GM21786 (cell line): ENCODE data around the gene POMGNT1.

ENCODE experiments used
- ATAC-seq: cut with Tn5 transposase; IDR thresholded peaks from one replicate; pipeline ENCODE4 v1.9.1; 2021; ENCODE audit not compliant: unreplicated experiment

Gene POMGNT1

GRCh38 chr1:46183926-46184557, 14.2 kb downstream of the POMGNT1 start:
- ATAC-seq, result peak; percentile 44

DNA sequence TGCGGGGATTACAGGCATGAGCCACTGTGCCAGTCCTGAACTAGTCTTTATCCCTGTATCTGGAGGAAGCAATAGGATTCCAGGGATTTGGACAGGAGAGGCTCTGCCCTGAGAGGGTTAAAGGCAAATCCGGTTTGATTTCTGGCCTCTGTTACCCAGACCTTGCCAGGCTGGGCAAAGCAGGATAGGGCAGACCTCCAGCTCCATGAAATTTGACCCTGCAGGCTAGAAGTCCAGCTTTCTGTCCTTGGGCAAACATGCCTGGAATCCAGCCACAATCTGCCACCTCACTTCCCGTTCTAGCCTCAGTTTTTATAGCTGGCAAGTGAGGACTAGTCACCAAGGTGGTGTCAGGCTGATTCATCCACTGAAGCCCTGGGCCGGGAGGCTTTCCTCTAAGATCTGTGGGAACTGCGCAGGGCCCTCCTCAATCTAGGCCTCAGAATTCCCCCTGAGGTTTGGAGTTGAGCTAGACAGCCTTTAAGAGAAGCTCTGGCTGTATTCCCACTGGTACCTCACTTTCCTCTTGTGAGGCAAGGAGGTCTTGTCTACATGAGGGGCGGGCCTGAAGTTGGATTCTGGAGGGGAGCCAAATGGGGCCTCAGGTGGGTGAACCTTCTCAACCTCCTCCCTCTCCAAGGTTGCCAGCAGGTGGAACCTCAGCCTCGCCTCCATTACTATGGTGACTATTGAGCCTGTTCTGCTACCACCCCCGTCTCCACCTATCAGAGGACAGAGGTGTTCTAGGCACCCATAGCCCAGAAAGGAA, 15.0 kb downstream of the POMGNT1 start:
- no peak for ATAC-seq

- ATAC-seq, result no peak
Observed at GRCh38 chr1:46181343-46182260, 16.6 kb downstream of the POMGNT1 start.

- no peak for ATAC-seq
Observed at GRCh38 chr1:46180082-46180616, 18.1 kb downstream of the POMGNT1 start.

DNA sequence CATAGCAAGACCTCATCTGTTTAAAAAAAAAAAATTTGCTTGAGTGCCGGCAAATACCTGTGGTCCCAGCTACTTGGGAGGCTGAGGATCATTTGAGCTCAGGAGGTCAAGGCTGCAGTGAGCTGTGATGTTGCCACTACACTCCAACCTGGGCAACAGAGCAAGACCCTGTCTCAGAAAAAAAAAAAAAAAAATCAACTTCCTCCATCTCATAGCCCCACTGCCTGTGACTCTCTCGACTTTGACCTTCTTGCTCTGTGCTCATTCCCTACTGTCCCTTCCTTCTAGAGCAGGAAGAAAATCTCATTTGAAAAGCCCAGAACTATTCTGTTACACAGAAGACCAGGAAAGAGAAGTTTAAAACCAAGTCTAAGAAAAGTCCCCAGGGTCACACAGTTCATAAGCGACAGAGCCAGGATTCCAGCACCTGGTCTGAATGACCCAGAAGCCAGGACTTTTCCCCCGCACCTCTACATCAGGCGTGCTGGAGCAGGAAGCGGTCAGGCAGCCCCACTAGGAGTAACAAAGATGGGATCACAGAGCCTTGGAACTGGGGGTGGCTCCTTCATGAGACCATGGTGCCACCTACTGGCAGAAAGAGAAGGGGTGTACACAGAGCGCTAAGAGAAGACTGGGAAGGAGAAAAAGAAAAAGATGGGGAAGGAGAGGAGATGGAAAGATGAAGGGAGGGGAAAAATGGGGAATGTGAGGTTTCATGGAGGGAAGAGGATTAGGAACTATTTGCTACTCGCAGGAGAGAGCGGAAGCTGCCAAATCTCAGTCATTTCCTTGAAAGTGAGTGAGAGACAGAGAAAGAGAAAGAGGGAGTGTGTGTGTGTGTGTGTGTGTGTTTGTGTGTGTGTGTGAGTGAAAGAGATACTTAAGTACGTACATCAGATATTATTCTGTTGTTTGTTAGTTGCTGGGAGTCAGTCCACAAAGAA, 18.8 kb downstream of the POMGNT1 start:
- peak; percentile 65 for ATAC-seq

DNA sequence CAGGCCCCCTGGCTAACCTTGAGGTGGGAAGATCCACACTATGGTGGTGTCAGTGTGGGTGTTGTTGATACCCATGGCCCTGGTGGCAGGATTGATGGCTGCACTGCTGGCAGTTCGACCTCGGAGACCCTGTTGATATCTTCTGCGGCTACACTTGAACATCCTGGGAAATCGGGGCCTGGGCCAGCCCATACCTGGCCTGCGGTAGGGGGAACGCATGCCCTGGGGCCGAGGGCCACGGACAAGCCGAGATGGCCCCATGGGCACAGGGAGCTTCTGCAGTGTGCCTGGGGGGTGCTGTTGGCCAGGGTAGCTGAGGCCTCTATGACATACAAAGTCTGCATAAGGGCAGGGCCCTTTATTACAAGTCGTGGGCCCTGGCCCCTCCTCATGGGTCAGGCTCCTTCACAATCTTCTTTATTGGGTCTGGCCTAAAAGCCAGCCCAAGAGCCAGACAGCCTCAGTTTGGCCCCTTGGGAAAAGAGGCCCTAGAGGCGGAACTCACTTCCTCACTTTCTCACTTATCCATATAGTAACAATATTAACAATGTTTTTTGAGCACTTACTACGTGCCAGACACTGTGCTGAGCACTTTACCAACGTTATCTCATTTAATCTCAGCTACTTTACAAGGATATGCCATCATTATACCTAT, 21.9 kb downstream of the POMGNT1 start, which contains the start of gene P3R3URF:
Gene P3R3URF (minus strand): TSS at position 278 of the 655 bp plus-strand sequence. CDS start 17 bp downstream, at position 261.
- ATAC-seq, result no peak

GRCh38 chr1:46175243-46175642, 23.0 kb downstream of the POMGNT1 start:
- no peak for ATAC-seq

DNA sequence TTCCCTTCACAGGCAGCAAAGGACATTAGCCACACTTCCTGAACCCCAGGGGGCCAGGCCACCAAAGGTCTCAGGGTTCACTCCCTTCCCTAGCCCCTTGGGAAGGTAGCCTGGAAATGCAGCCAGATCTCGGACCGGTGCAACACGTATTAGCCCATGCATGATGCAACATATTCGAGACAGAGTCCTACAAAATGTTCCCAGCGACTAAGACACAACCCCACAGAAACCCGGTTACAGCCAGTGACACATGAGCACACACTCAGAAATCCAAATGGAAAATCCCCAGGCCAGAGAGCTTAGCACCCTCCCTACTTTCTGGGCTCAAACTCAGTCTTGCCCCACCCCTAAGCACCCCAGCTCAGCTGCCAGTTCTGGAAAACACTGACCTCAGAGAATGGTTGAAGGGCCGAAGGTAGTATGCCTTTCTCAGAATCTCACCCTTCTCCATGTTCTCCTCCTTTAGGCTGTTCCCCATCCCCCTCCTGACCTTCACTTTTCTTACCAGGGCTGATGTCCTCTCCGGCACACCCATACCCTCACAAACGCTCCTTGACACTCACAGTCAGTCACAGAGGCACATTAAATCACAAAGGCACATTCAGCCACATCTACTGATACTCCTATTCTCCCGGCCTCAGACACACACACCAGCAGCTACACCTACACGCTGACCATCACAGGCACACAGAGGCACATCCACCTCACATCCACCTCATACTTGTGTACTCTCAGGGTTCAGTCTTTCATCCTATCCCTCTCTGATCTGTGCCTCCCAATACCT, 23.6 kb downstream of the POMGNT1 start, which contains the start of gene TSPAN1:
Gene TSPAN1 (plus strand): TSS at position 640 of the 784 bp plus-strand sequence. CDS start 6,021 bp downstream, outside the sequence.
- ATAC-seq, result no peak

DNA sequence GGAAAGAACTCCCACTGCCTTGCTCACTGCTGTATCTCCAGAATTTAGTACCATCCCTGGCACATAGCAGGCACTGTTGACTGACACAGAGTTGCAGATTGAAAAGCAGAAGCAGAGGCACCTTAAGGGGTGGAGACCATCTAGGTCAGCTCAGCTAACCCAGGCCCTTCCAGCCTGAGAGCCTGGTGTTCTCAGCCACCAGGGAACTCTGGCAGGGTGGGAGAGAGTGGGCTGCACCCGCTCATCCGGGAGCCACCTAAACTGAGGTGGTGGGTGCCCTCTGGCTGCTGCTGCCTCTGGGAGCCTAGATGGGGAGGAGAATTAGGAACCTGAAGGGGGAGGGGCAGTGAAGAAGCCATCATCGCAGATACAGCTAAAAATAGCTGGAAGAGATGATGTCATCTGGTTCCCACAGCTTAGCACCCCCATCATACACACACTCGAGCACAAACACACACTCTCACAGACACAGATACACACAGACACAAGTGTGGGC, 24.8 kb downstream of the POMGNT1 start:
- no peak for ATAC-seq

- no peak for ATAC-seq
Observed at GRCh38 chr1:46172321-46172720, 25.9 kb downstream of the POMGNT1 start.

DNA sequence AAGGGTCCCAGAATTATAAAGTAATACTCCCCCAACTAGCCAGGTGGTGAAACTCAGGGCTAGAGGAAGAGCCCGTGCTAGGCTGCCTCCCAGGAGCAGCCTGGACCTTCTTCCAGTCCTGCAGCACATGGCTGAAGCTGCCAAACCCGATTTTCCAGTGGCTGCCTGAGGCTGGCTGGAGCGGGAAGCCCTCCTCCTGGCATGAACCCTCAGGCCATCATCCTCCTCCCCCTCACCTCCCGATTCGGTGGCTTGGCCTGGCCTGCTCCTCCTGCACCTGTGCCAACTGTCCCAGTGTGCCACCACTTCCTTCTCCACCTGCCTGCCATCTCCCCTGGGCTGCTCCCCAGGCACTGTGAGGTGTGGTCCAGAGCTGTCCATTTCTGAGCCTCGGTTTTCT, 26.4 kb downstream of the POMGNT1 start:
- ATAC-seq, result no peak

- no peak for ATAC-seq
Observed at GRCh38 chr1:46171351-46171750, 26.9 kb downstream of the POMGNT1 start.

GRCh38 chr1:46169811-46170454, 28.3 kb downstream of the POMGNT1 start:
- ATAC-seq, result no peak

GRCh38 chr1:46168477-46168876, 29.8 kb downstream of the POMGNT1 start:
- no peak for ATAC-seq

DNA sequence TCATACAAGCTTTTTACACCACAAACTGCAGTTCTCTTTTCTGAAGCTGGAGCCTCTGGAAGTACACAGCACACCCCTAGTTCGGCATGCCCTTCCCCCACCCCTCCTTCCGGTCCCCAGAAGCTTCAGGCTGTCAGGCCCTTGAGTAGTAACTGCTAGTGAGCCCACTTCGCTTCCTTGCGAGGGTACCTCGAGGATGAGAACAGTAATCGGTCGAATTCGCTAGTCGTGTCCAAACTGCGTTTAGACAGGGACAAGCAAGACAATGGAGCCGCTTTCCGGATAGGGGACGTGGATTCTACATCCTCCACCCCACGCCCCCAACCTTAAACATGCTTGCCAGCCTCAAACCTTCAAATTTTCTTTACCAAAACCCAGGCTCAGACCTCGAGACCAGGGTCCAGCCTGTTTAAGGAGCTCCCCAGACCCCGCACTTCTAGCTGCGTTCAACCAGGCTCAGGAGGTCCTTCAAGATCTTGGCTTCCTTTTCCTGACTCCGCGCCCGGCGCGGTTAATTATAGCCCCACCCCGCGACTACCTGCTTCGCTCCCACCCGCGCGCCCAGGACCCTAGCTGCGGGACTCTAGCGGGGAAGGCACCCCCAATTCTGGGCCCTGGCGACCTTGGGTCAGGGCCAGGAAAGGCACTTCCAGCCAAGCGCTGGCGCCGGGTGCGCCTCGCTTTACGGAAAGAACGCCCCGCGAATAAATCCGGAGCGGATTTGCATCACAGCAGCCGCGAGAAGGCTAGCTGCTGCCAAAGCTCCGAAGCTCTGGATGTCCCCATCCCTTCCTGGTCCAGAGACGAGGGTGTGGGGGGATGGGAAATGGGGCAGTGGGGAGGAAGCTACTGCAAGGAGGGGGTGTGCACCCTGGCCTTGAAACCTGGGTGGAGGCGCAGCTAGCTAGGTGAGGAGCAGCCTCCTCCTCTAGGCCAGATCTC, 31.4 kb downstream of the POMGNT1 start:
- ATAC-seq, result peak; percentile 44

GRCh38 chr1:46160212-46160611, 38.0 kb downstream of the POMGNT1 start:
- ATAC-seq, result no peak

- no peak for ATAC-seq
Observed at GRCh38 chr1:46159516-46159915, 38.7 kb downstream of the POMGNT1 start.
